B cell (primary cell): ENCODE results near the gene KRT71. TPM values are rescaled to one million over a fixed set of nuclear protein-coding genes. Genes with fewer than 3 reads are reported as not detected.

Experiments used
- ATAC-seq: fragments of 200-7000 bp; cut with Tn5 transposase; one replicate; pipeline ENCODE4 v1.10.0; 2021; ENCODE audit warnings: low read depth, mild to moderate bottlenecking, moderate number of reproducible peaks, moderate library complexity
- CTCF ChIA-PET: fragments of 350-600 bp; sonication (Branson Sonifier 250); formaldehyde crosslinking; loops from one replicate; lab custom pipeline; 2021; ENCODE audit warnings: antibody characterized with exemption, inconsistent platforms; lab: Charles Lee
- POLR2A ChIA-PET: fragments of 350-600 bp; sonication (Branson Sonifier 250); formaldehyde crosslinking; loops from one replicate; lab custom pipeline; 2021; ENCODE audit warnings: antibody characterized with exemption; lab: Charles Lee
- DNase-seq: peaks from one replicate; pipeline ENCODE4 v3.0.0; 2013
- H2AFZ ChIP-seq: 2 replicates; pipeline ENCODE4 v1.6.1; 2012; ENCODE audit warnings: mild to moderate bottlenecking, low read depth, low read length; ENCODE audit not compliant: insufficient read depth, poor library complexity, severe bottlenecking
- H3K27ac ChIP-seq, 2 donors: 1 replicate in 1 of 2; 2 replicates in 1 of 2; pipeline ENCODE4 v1.5.1; 2012 to 2013; ENCODE audit warnings: low read length in 2 of 2, mild to moderate bottlenecking in 2 of 2, moderate library complexity in 1 of 2
- H3K27me3 ChIP-seq, 4 experiments: fragments of 200-600 bp in 1 of 4; sonication (generic) in 1 of 4; replicated peaks in 1 of 4; 1 replicate in 2 of 4; 2 replicates in 2 of 4; pipeline versions ENCODE4 v1.6.1 to v1.7.0; 2013 to 2016; ENCODE audit warnings: low read length in 3 of 4, mild to moderate bottlenecking in 2 of 4, mixed read lengths in 1 of 4, moderate library complexity in 1 of 4; ENCODE audit not compliant: insufficient read depth in 4 of 4, control insufficient read depth in 3 of 4; ENCODE audit errors: control extremely low read depth in 1 of 4
- H3K36me3 ChIP-seq, 2 experiments: replicated peaks in 1 of 2; 1 replicate in 1 of 2; 2 replicates in 1 of 2; pipeline versions ENCODE4 v1.6.1 to v1.7.1; 2013; ENCODE audit warnings: low read length in 1 of 2; ENCODE audit not compliant: insufficient read depth in 2 of 2, control insufficient read depth in 1 of 2; ENCODE audit errors: control extremely low read depth in 1 of 2, extremely low read depth in 1 of 2
- H3K4me1 ChIP-seq, 2 donors: fragments of 200-600 bp in 1 of 2; sonication (generic) in 1 of 2; 1 replicate in 1 of 2; 2 replicates in 1 of 2; pipeline versions ENCODE4 v1.5.1 to v1.6.1; 2013 to 2017; ENCODE audit warnings: low read length in 2 of 2; ENCODE audit not compliant: control insufficient read depth in 2 of 2, insufficient read depth in 2 of 2
- H3K4me2 ChIP-seq: replicated peaks from 2 replicates; pipeline ENCODE3; 2012; ENCODE audit warnings: mild to moderate bottlenecking, low read depth, low read length; ENCODE audit not compliant: poor library complexity, severe bottlenecking
- H3K4me3 ChIP-seq, 5 experiments: fragments of 200-600 bp in 1 of 5; sonication (generic) in 1 of 5; 1 replicate in 3 of 5; 2 replicates in 2 of 5; pipeline versions ENCODE4 v1.5.1 to v1.7.0; 2011 to 2016; ENCODE audit warnings: low read length in 4 of 5, mild to moderate bottlenecking in 4 of 5, low read depth in 2 of 5, control low read depth in 1 of 5, moderate library complexity in 1 of 5; ENCODE audit not compliant: insufficient read depth in 1 of 5; ENCODE audit errors: control extremely low read depth in 1 of 5, extremely low read depth in 1 of 5
- H3K79me2 ChIP-seq: fragments of 200-600 bp; sonication (generic); one replicate; pipeline ENCODE4 v1.6.0; 2016; ENCODE audit warnings: low read length; ENCODE audit not compliant: control insufficient read depth, insufficient read depth
- H3K9ac ChIP-seq: fragments of 200-600 bp; sonication (generic); 2 replicates; pipeline ENCODE4 v1.6.1; 2017; ENCODE audit warnings: mild to moderate bottlenecking, low read length, moderate library complexity
- H3K9me3 ChIP-seq, 3 donors: one replicate each; pipeline versions ENCODE4 v1.6.1 to v1.7.1; 2013; ENCODE audit warnings: low read length in 2 of 3; ENCODE audit not compliant: control insufficient read depth in 2 of 3, insufficient read depth in 1 of 3; ENCODE audit errors: control extremely low read depth in 1 of 3
- H4K20me1 ChIP-seq: 2 replicates; pipeline ENCODE4 v1.6.0; 2012; ENCODE audit warnings: mild to moderate bottlenecking, low read length; ENCODE audit not compliant: insufficient read depth, control insufficient read depth, poor library complexity, severe bottlenecking
- H3K27ac Mint-ChIP-seq: one replicate; pipeline ENCODE4 v1.8.0; 2021; ENCODE audit warnings: mixed read lengths
- H3K27me3 Mint-ChIP-seq: one replicate; pipeline ENCODE4 v1.8.0; 2021; ENCODE audit warnings: mixed read lengths
- H3K4me1 Mint-ChIP-seq: one replicate; pipeline ENCODE4 v1.8.0; 2021; ENCODE audit warnings: mixed read lengths
- H3K4me3 Mint-ChIP-seq: one replicate; pipeline ENCODE4 v1.8.0; 2021; ENCODE audit warnings: mixed read lengths
- H3K9me3 Mint-ChIP-seq: one replicate; pipeline ENCODE4 v1.8.0; 2022; ENCODE audit warnings: mixed read lengths; ENCODE audit not compliant: insufficient read depth
- EZH2 ChIP-seq: IDR thresholded peaks from 2 replicates; pipeline ENCODE4 v1.6.1; 2012; ENCODE audit warnings: borderline replicate concordance, low read depth, mild to moderate bottlenecking, moderate library complexity, low read length; ENCODE audit not compliant: insufficient read depth, poor library complexity, severe bottlenecking
- WGBS: methylation state at CpG from one replicate; pipeline ENCODE4 v1.1.5; 2013; ENCODE audit warnings: missing lambda C conversion rate; ENCODE audit not compliant: insufficient coverage; 5-methylcytosine and 5-hydroxymethylcytosine counted together
- intact Hi-C: fragments of 100-400 bp; cut with micrococcal nuclease; formaldehyde crosslinking; loops from one replicate; pipeline ENCODE4 v1.10.0; 2022
- polyA plus RNA-seq: library from polyadenylated mRNA; depleted of rRNA; stranded (reverse); fragments of >200 nt; gene quantifications from 2 replicates; pipeline ENCODE4 v1.2.3, GENCODE V29; 2012
- total RNA-seq, 2 donors: library from RNA; stranded (reverse); fragments of 120-200 nt in 1 of 2; gene quantifications; 1 replicate in 1 of 2; 2 replicates in 1 of 2; pipeline versions ENCODE4 v1.2.3 to v1.2.4, GENCODE V29; 2013 to 2022
- TF ChIP-seq, protein P1 (sequence below): fragments of 200-600 bp; IDR thresholded peaks from one replicate; pipeline ENCODE4 v1.8.0; 2022; ENCODE audit warnings: antibody characterized with exemption, mild to moderate bottlenecking

Gene KRT71
- total and polyA plus RNA-seq, 2 donors (not counting 1 experiment from before 2014, with no cell fraction given), result not detected

DNA sequence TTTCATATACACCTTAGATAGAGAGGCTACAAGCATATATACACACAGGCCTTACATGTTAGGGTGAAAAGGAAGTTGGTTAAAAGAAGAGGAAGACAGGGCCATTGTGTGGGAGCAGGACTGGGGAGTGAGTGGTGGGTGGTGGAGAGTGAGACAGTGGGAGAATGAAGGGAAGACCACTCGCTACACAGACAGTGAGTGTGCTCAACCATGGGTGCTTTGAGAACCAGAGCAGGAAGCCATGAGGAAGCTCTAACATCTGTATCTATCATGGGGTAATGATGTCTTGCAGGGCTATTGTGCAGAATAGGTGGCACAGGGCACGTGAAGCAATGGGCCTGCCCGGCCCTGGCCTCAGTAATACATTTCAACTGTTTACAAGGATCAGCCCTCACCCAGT is 32.1 kb upstream of the KRT71 start:
- Histone ChIP-seq H4K20me1 (no peaks in the 10 kb centered on the region), H3K4me1 (no peaks in the 10 kb centered on the region), H3K9me3 (no peaks in the 10 kb centered on the region), H3K27ac (no peak overlapping the region), H3K9ac (no peak overlapping the region), H3K79me2 (no peaks in the 10 kb centered on the region), H3K36me3 (no peaks in the 10 kb centered on the region), H3K27me3 (no peaks in the 10 kb centered on the region), H2AFZ (no peak overlapping the region), H3K4me3 (no peak overlapping the region), H3K4me2 (no peak overlapping the region)
- no peak for TF ChIP-seq EZH2
- TF ChIP-seq, protein P1, sequence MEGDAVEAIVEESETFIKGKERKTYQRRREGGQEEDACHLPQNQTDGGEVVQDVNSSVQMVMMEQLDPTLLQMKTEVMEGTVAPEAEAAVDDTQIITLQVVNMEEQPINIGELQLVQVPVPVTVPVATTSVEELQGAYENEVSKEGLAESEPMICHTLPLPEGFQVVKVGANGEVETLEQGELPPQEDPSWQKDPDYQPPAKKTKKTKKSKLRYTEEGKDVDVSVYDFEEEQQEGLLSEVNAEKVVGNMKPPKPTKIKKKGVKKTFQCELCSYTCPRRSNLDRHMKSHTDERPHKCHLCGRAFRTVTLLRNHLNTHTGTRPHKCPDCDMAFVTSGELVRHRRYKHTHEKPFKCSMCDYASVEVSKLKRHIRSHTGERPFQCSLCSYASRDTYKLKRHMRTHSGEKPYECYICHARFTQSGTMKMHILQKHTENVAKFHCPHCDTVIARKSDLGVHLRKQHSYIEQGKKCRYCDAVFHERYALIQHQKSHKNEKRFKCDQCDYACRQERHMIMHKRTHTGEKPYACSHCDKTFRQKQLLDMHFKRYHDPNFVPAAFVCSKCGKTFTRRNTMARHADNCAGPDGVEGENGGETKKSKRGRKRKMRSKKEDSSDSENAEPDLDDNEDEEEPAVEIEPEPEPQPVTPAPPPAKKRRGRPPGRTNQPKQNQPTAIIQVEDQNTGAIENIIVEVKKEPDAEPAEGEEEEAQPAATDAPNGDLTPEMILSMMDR, result no peak
- WGBS, result 83% methylated on average over 2 of the region's 3 CpGs
- ATAC-seq (no peak), DNase-seq (no peak)
- CTCF ChIA-PET, result interaction anchor here (0.6 kb wide), 1 partner anchor 288 kb away, joined by 3 read pairs; no protein-coding TSS in a partner anchor
- POLR2A ChIA-PET, result no interaction called here
- H3K27me3 Mint-ChIP-seq, result peaks cover 16% of the 10 kb centered on the region
- no peaks in the 10 kb centered on the region for H3K4me1 Mint-ChIP-seq
- intact Hi-C loops, result loop anchor here (10.0 kb wide), 1 partner anchor 290 kb away; no protein-coding TSS in a partner anchor
- H3K27ac Mint-ChIP-seq, result no peak overlapping the region
- no peaks in the 10 kb centered on the region for H3K9me3 Mint-ChIP-seq
- no peak overlapping the region for H3K4me3 Mint-ChIP-seq

DNA sequence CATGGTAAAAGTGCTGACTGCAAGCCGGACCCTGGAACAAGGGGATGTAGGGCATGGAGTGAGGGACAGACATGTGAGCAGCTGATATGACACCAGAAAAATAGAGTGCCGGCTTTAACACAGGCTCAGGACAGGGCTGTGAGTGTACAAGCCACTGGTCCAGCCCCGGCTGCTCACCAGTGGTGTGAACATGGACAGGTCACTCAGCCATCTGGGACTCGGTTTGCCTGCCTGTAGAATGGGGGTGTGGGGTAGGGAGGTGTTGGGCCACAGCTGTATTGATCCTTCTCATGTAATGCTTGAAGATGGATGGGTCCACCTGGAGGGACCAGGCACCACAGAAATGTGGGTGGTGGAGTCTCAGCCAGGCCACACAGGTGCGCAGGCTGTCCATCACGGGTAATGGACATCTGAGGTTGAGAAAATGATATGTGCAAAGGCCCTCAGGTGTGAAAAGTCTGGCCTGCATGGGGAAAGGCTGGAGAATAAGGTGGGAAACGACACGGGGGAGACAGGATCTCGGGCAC is 31.3 kb upstream of the KRT71 start:
- DNase-seq (no peak), ATAC-seq (no peak)
- no peaks in the 10 kb centered on the region for H3K79me2 ChIP-seq
- H3K4me1 ChIP-seq, result no peaks in the 10 kb centered on the region
- no peaks in the 10 kb centered on the region for H3K4me1 Mint-ChIP-seq
- no peaks in the 10 kb centered on the region for H4K20me1 ChIP-seq
- no peak overlapping the region for H3K4me2 ChIP-seq
- no peak overlapping the region for H3K4me3 ChIP-seq
- no peaks in the 10 kb centered on the region for H3K36me3 ChIP-seq
- H3K27me3 Mint-ChIP-seq, result peaks cover 12% of the 10 kb centered on the region
- ChIA-PET CTCF (interaction anchor here (1.1 to 2.4 kb wide), 2 partner anchors 296 to 396 kb away, joined by 7 to 8 read pairs; no protein-coding TSS in a partner anchor), POLR2A (no interaction called here)
- no peak overlapping the region for H3K9ac ChIP-seq
- H2AFZ ChIP-seq, result no peak overlapping the region
- H3K27me3 ChIP-seq, result no peaks in the 10 kb centered on the region
- H3K9me3 Mint-ChIP-seq, result no peaks in the 10 kb centered on the region
- no peak overlapping the region for H3K27ac Mint-ChIP-seq
- no peak overlapping the region for H3K27ac ChIP-seq
- no peaks in the 10 kb centered on the region for H3K9me3 ChIP-seq
- intact Hi-C loops, result loop anchor here (10.0 kb wide), 1 partner anchor 291 kb away; no protein-coding TSS in a partner anchor
- no peak overlapping the region for H3K4me3 Mint-ChIP-seq
- 85% methylated on average over 9 of the region's 9 CpGs for WGBS
- TF ChIP-seq EZH2, result no peak
- TF ChIP-seq, protein P1, result no peak
